A549 treated with ZK216348 at 1 μM for 4 hours (cell line): ENCODE data around the gene FAM200C. TPM values are rescaled to one million over a fixed set of nuclear protein-coding genes. Genes with fewer than 3 reads are reported as not detected.

Source experiments
- total RNA-seq: library from RNA; stranded (reverse); fragments of 200-300 nt; extraction: Qiagen RNA extraction; gene quantifications from 5 replicates; pipeline ENCODE4 v1.2.3, GENCODE V29; 2022; ENCODE audit warnings: low read depth

The FAM200C gene
- total RNA-seq: 1.8 to 2.3 TPM (median 2.1 TPM) in 5 replicates

DNA sequence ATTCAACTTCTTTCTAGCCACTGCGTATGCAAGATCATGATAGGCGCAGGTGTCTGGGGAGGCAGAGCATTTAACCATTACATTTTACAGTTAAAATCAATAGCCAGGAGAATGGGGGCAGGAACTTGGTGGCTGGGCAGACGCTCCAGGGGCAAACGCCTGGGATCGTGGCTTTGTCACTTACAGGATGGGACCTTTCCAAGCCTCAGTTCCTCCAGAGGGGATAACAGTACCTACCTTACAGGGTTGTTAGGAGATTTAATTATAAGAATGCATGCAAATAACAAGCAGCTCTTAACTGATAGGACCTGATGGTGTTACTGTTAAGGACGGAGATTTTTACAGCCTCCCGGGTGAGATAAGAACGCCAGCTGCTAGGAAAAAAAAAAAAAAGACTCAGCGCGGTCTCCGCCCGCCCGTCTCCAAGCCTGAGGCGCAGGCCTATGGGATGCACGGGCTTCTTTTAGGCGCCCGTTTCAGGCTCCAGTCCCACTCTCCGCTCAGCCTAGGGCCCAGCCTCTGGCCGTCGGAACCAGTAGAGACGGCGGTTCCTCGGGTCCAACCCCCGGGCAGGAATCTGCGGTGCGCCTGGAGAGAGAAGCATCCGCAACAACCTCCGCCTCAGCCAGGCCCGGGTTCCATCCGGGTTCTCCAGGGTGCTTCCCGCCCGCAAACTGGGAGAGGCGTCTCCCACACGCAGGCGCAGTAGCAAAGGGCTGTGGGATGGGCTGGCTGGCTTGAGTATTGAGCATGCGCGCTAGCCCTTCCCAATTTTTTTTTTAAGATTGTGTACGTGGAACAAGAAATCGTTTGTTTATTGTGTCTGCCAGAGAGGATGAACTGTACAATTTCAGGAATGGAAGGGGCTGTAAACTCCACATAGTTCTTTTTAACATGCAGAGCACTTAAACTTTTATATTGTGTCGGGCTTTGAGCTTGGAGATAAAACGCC is at the start of gene FAM200C:
Gene FAM200C (minus strand): TSS at position 653 of the 952 bp plus-strand sequence. CDS start 4,564 bp downstream, outside the sequence.

DNA sequence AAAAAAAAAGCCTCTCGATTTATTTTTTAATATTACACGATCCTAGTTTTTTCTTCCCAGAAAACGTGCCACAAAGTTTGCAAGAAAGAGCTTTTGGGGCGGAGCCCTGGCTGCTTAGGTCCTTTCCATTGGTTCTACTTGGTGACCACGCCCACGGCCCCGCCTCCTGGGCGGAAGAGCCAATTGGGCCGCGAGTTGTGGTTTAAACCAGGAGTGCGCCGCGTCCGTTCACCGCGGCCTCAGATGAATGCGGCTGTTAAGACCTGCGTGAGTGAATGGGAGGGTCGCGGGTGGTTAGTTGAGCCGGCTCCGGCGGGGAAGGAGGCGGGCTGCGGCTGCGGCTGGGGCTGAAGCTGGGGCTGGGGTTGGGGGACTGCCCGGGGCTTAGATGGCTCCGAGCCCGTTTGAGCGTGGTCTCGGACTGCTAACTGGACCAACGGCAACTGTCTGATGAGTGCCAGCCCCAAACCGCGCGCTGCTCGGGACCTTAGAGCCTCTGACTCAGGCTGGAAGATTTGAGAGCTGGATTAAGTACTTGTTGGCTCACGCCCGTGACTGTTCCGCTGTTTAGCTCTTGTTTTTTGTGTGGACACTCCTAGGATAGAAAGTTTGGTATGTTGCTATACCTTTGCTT is 21.9 kb upstream of the FAM200C start, which contains the start of gene PTTG1:
Gene PTTG1 (plus strand): TSS at position 231 of the 634 bp plus-strand sequence. CDS start 458 bp downstream, outside the sequence.

GRCh38 chr5:160418561-160419457 is 19.0 kb upstream of the FAM200C start, which contains the start of gene SLU7:
Gene SLU7 (minus strand): TSS chr5:160419081. CDS start chr5:160415294, 3,787 bp downstream.

DNA sequence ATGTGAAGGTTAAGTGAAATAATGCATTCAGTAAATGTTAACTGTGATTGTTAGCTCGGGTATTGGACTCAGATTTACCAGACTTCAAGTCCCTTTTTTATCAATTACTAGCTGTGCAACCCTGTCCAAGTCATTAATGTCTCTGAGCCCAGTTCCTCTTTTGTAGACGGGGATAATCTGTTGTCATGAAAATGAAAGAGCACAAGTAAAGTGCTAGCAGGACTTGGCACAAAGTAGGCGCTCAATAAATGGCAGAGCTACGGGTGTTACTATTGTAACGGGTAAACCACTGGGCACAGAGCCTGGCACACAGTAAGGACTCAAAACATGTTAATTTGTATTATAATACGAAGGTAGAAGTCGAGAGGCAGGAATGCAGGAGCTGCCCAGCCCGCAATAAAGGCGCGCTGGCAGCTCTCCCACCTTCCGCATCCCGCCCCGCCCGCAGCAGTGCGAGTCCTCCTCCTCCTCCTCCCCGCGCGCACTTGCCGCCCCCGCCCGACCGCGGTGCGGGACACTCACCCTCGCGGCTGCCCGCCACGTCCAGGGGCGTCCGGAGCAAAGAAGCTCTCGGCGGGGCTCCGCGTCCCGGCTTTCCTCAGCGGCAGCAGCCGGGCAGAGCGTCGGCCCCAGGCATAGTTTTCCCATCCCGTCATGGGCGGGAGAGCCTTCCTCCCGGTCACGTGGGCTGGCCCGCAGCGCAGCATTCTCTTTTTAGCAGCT is 29.7 kb downstream of the FAM200C start, which contains the start of gene C1QTNF2:
Gene C1QTNF2 (minus strand): TSS at position 637 of the 723 bp plus-strand sequence. CDS start 15,615 bp downstream, outside the sequence.

Other genes with a start within 250 kb of the FAM200C start
- gene FABP6, start 170.5 kb downstream of the FAM200C start, total RNA-seq: 0.45 to 1.6 TPM (median 1.1 TPM) in 5 replicates
- gene CCNJL, start 87.5 kb downstream of the FAM200C start, total RNA-seq: 10.5 to 14.3 TPM (median 13.6 TPM) in 5 replicates
- gene C1QTNF2, start 29.4 kb downstream of the FAM200C start, total RNA-seq: 0.09 to 0.29 TPM (median 0.18 TPM) in 4 of 5 replicates, not detected in the other
- gene SLU7, start 19.0 kb upstream of the FAM200C start, total RNA-seq: 42.2 to 94.6 TPM (median 52.0 TPM) in 5 replicates
- gene PTTG1, start 21.8 kb upstream of the FAM200C start, total RNA-seq: 181 to 280 TPM (median 199 TPM) in 5 replicates